Astrocyte of the hippocampus (primary cell): ENCODE measurements around the gene CBX8.

Experiments used
- DNase-seq: peaks from one replicate; pipeline ENCODE4 v3.0.0; 2011; ENCODE audit warnings: low read depth, low spot score

The CBX8 gene

GRCh38 chr17:79792984-79793923 is 3.6 kb downstream of the CBX8 start:
- DNase-seq = no peak

GRCh38 chr17:79792341-79792871 is 4.5 kb downstream of the CBX8 start:
- DNase-seq = no peak

- DNase-seq = no peak
Observed at GRCh38 chr17:79791735-79792161, 5.1 kb downstream of the CBX8 start.

- DNase-seq = no peak
Observed at GRCh38 chr17:79790805-79791734, 5.8 kb downstream of the CBX8 start.

- DNase-seq = no peak
Observed at GRCh38 chr17:79789943-79790804, 6.7 kb downstream of the CBX8 start.

GRCh38 chr17:79788989-79789942 is 7.6 kb downstream of the CBX8 start:
- DNase-seq = no peak

GRCh38 chr17:79788455-79788854 is 8.4 kb downstream of the CBX8 start:
- DNase-seq = no peak

GRCh38 chr17:79786930-79787643 is 9.8 kb downstream of the CBX8 start:
- DNase-seq = no peak

- DNase-seq = no peak
Observed at GRCh38 chr17:79785900-79786810, 10.7 kb downstream of the CBX8 start.

- DNase-seq = no peak
Observed at GRCh38 chr17:79785017-79785899, 11.6 kb downstream of the CBX8 start.

GRCh38 chr17:79784353-79785016 is 12.4 kb downstream of the CBX8 start:
- DNase-seq = no peak

- no peak for DNase-seq
Observed at GRCh38 chr17:79783891-79784290, 13.0 kb downstream of the CBX8 start.

GRCh38 chr17:79781736-79782575 is 14.9 kb downstream of the CBX8 start:
- no peak for DNase-seq

- no peak for DNase-seq
Observed at GRCh38 chr17:79781012-79781650, 15.7 kb downstream of the CBX8 start.

- DNase-seq = no peak
Observed at GRCh38 chr17:79779661-79780365, 17.1 kb downstream of the CBX8 start.
